Measurements from ENCODE around the gene RALA. TPM values are rescaled to one million over a fixed set of nuclear protein-coding genes. Genes with fewer than 3 reads are reported as not detected.

RALA gene
- polyA plus RNA-seq, 6 donors from 2014 or later, result 28.2 to 52.2 (median 40.2) TPM

DNA sequence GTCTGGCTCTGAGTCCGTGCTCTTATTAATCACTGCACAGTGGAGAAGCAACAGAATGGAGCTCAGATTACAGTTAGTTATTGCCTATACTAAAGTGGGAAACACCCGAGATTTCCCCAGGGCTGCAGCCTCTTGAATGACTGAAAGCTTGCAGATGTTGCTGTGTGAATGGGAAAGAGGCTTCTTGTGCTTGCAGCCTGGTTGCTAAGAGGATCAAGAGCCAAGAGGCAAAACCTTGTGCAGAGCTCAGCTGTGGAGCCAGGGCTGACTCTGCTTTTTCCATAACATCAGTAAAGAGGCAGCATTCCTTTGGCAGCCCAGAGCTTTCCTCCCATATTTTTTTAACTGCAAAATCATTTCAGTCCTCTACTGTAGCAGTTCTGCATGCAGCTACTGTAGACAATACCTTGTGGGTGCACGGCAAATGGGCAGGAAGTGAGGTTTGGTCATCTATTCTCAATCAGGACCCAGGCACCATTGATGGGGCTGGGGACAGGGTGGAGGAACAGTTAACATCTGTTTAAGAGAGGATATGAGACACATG, 86.5 kb downstream of the RALA start:
- no peak for DNase-seq
- H3K9me3 Mint-ChIP-seq, result peaks cover 6 to 30% (median 19%) of the 10 kb centered on the region in 7 donors
- H3K4me3 Mint-ChIP-seq, result no peak overlapping the region
- peaks cover 7 to 13% of the 10 kb centered on the region in 2 donors for H3K36me3 Mint-ChIP-seq
- no peaks in the 10 kb centered on the region for H3K4me1 Mint-ChIP-seq
- no peak overlapping the region for H3K27ac Mint-ChIP-seq
- H3K27me3 Mint-ChIP-seq, result peaks cover 0 to 4% (median 0%) of the 10 kb centered on the region in 3 donors
- ATAC-seq (ENCODE audit: low read depth in 2 of 2), result no peak

GRCh38 chr7:39712751-39713150, 89.4 kb downstream of the RALA start:
- Mint-ChIP-seq H3K4me3 (no peak overlapping the region), H3K27me3 (peaks cover 0 to 9% (median 4%) of the 10 kb centered on the region in 3 donors), H3K9me3 (peaks cover 18 to 49% (median 35%) of the 10 kb centered on the region in 7 donors), H3K27ac (no peak overlapping the region), H3K4me1 (no peaks in the 10 kb centered on the region), H3K36me3 (peaks cover 15 to 27% of the 10 kb centered on the region in 2 donors)
- ATAC-seq (ENCODE audit: low read depth in 2 of 2), result no peak
- DNase-seq, result no peak

DNA sequence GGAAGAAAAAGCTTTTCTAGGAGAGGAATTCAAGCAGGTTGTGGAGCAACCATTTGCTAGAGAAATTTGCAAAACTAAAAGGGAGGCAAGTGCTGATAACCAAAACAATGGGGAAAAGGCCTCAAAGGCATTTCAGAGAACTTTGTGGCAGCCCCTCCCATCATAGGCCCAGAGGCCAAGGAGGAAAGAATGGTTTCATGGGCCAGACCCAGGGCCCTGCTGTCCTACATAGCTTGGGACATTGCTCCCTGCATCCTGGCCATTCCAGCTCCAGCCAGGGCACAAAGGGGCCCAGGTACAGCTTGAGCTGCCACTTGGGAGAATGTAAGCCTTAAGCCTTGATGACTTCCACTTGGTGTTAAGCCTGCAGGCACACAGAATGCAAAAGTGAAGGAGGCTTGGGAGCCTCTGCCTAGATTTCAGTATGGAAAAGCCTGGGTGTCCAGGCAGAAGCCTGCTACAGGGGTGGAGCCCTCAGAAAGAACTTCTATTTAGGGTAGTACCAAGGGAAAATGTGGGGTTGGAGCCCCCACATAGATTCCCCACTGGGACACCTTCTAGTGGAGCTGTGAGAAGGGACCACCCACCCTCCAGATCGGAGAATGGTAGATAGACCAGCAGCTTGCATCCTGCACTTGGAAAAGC, 91.2 kb downstream of the RALA start:
- Mint-ChIP-seq H3K9me3 (peaks cover 18 to 49% (median 35%) of the 10 kb centered on the region in 7 donors), H3K4me1 (no peaks in the 10 kb centered on the region)

GRCh38 chr7:39720586-39720985, 97.2 kb downstream of the RALA start:
- Mint-ChIP-seq H3K36me3 (peaks cover 7 to 8% of the 10 kb centered on the region in 2 donors), H3K9me3 (peaks cover 5 to 13% (median 10%) of the 10 kb centered on the region in 7 donors), H3K27ac (no peak overlapping the region), H3K4me1 (no peaks in the 10 kb centered on the region), H3K27me3 (peaks cover 0 to 8% (median 7%) of the 10 kb centered on the region in 3 donors), H3K4me3 (peak overlapping the region in 1 of 8 donors; percentile 20)
- DNase-seq, result no peak
- ATAC-seq (ENCODE audit: low read depth in 2 of 2), result no peak

More for the DNA sequence above, 91.2 kb downstream of the RALA start:
- Mint-ChIP-seq H3K4me3 (no peak overlapping the region), H3K36me3 (peaks cover 18 to 27% of the 10 kb centered on the region in 2 donors), H3K27ac (no peak overlapping the region), H3K27me3 (peaks cover 0 to 13% (median 6%) of the 10 kb centered on the region in 3 donors)
- DNase-seq (no peak), ATAC-seq (ENCODE audit: low read depth in 2 of 2) (no peak)

- H3K4me1 Mint-ChIP-seq, result no peaks in the 10 kb centered on the region
- peaks cover 0 to 5% (median 5%) of the 10 kb centered on the region in 7 donors for H3K9me3 Mint-ChIP-seq
- no peak overlapping the region for H3K27ac Mint-ChIP-seq
- H3K36me3 Mint-ChIP-seq, result peaks cover 0 to 5% of the 10 kb centered on the region in 2 donors
- H3K27me3 Mint-ChIP-seq, result peaks cover 0 to 7% (median 4%) of the 10 kb centered on the region in 3 donors
- no peak overlapping the region for H3K4me3 Mint-ChIP-seq
- DNase-seq (no peak), ATAC-seq (ENCODE audit: low read depth in 2 of 2) (no peak)
These were observed 98.0 kb downstream of the RALA start for GRCh38 chr7:39721345-39721744.

- Mint-ChIP-seq H3K36me3 (peaks cover 0 to 5% of the 10 kb centered on the region in 2 donors), H3K4me3 (no peak overlapping the region), H3K27me3 (peaks cover 0 to 7% (median 4%) of the 10 kb centered on the region in 3 donors), H3K4me1 (no peaks in the 10 kb centered on the region), H3K9me3 (peaks cover 0 to 1% (median 0%) of the 10 kb centered on the region in 7 donors), H3K27ac (no peak overlapping the region)
- DNase-seq (no peak), ATAC-seq (ENCODE audit: low read depth in 2 of 2) (no peak)
These were observed 98.7 kb downstream of the RALA start for GRCh38 chr7:39721919-39722597.

DNA sequence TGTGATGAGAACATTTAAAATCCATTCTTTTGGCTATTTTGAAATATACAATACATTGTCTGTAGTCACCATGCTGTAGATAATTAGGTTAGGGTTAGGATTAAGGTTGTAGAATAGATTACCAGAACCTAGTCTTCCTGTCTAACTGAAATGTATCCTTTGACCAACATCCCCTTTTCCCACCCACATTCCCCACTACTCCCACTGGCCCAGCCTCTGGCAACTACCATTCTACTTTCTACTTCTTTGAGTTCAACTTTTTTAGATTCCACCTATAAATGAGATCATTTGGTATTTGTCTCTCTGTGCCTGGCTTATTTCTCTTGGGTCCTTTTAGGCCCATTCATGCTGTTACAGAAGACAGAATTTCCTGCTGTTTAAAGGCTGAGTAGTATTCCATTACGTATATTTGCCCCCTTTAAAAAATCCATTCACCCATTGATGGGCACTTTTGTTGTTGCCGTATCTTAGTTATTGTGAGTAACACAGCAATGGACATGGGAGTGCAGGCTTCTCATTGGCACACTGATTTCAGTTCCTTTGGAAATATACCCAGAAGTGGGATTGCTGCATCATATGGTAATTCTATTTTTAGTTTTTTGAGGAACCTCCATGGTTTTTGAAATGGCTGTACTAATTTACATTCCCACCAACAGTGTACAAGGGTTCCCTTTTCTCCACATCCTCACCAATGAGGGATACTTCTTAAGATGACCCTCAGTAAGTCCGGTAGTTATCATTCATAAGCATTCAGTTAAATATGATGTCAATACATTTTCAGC, 104.0 kb downstream of the RALA start:
- Mint-ChIP-seq H3K36me3 (no peaks in the 10 kb centered on the region), H3K27me3 (no peaks in the 10 kb centered on the region), H3K4me3 (no peak overlapping the region), H3K27ac (no peak overlapping the region), H3K9me3 (peaks cover 0 to 1% (median 0%) of the 10 kb centered on the region in 7 donors), H3K4me1 (peaks cover 0 to 11% (median 7%) of the 10 kb centered on the region in 3 donors)
- ATAC-seq (ENCODE audit: low read depth in 2 of 2), result no peak
- no peak for DNase-seq

DNA sequence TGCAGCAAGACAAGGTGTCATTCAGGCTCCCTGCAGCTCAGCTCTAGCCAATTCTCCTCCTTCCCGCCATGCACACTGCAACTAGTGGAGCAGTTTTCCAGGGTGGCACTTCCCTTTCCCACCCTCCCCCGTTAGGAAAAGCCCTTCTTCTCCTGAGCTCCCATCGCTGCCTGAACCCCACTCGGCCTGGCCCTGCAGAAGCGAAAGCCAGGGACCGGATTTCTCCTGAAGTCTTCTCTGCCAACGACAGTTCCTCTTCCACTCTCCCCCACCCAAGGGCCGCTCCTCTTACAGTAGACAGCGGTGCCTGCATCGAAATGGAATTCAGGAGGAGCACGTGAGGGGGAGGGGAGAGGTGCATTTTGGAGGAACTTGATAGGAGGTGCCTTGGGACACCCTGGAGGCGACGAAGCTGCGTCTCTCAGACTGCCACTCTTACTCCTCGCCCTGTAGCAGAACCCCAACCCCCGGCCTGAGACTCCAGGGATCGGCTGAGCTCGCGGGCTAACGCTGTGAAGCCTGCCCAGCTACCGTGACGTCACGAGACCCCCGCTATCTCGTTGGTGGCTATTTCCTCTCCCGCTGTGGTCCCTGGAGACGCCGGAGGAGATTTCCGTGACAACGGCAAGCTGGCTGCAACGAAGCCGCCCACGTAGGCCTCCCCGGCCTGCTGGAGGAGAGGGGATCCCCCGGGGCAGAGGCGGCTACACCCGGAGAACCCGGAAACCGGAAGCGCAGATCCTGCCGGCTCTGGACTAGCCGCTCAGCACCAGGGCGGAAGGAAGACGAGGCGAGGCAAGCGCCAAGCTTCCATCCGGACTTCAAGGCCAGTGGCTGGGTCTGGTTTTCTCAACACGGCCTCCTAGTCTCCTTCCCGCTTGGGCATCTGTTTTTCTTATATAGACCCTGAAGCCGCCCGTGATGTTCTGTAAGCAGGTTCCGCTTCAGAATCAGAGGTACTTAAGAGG, 109.7 kb downstream of the RALA start:
- Mint-ChIP-seq H3K27me3 (no peaks in the 10 kb centered on the region), H3K9me3 (peaks cover 0 to 1% (median 0%) of the 10 kb centered on the region in 7 donors), H3K27ac (peak overlapping the region; percentile 91 to 99 (median 98)), H3K36me3 (peaks cover 0 to 4% of the 10 kb centered on the region in 2 donors), H3K4me1 (peaks cover 29 to 59% (median 41%) of the 10 kb centered on the region in 3 donors), H3K4me3 (peak overlapping the region; percentile 80 to 98 (median 95))
- peak; percentile 97 for DNase-seq
- peak; percentile 87 to 91 for ATAC-seq (ENCODE audit: low read depth in 2 of 2)

- Mint-ChIP-seq H3K4me3 (peak overlapping the region; percentile 80 to 98 (median 95)), H3K27me3 (no peaks in the 10 kb centered on the region), H3K27ac (peak overlapping the region; percentile 91 to 99 (median 98)), H3K9me3 (peaks cover 0 to 1% (median 0%) of the 10 kb centered on the region in 7 donors), H3K36me3 (peaks cover 0 to 4% of the 10 kb centered on the region in 2 donors), H3K4me1 (peaks cover 29 to 59% (median 41%) of the 10 kb centered on the region in 3 donors)
- ATAC-seq (ENCODE audit: low read depth in 2 of 2), result peak; percentile 21 to 22
- peak; percentile 50 for DNase-seq
These were observed 110.7 kb downstream of the RALA start for GRCh38 chr7:39733881-39734632.

- Mint-ChIP-seq H3K9me3 (no peaks in the 10 kb centered on the region), H3K4me3 (peak overlapping the region; percentile 14 to 96 (median 92)), H3K4me1 (peaks cover 29 to 59% (median 41%) of the 10 kb centered on the region in 3 donors), H3K36me3 (peaks cover 0 to 4% of the 10 kb centered on the region in 2 donors), H3K27ac (peak overlapping the region; percentile 63 to 99 (median 98)), H3K27me3 (no peaks in the 10 kb centered on the region)
- DNase-seq (no peak), ATAC-seq (ENCODE audit: low read depth in 2 of 2) (no peak)
These were observed 111.2 kb downstream of the RALA start for GRCh38 chr7:39734633-39735004.

DNA sequence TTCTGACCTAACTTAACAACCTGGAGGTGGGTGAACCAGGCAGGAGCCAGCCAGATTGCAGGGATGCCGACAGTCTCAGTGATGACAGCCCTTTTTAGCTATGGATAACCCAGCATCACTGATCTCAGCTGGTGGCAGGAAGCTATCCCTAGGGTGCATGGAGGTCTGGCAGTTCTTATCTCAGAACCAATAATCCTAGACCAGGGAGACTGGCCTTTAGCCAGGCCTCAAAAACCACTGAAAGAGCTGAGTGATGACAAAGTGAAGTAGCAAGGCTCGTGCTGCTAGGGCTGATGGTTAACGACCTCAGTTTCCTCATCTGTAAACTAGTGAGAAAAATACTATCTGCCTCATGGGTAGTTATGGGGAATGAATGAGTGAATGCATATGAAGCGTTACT, 112.5 kb downstream of the RALA start:
- ATAC-seq (ENCODE audit: low read depth in 2 of 2), result no peak
- peaks cover 0 to 4% of the 10 kb centered on the region in 2 donors for H3K36me3 Mint-ChIP-seq
- no peaks in the 10 kb centered on the region for H3K27me3 Mint-ChIP-seq
- peak overlapping the region in 6 of 8 donors; percentile 26 to 80 (median 56) for H3K4me3 Mint-ChIP-seq
- peak overlapping the region in 5 of 6 donors; percentile 9 to 92 (median 50) for H3K27ac Mint-ChIP-seq
- peaks cover 29 to 63% (median 46%) of the 10 kb centered on the region in 3 donors for H3K4me1 Mint-ChIP-seq
- no peaks in the 10 kb centered on the region for H3K9me3 Mint-ChIP-seq
- DNase-seq, result no peak

All from naive B cell (primary cell).